OCI-LY1 (cell line): ENCODE measurements around the gene RAET1E.

Experiments
- CTCF ChIP-seq: fragments of 200-600 bp; sonication (generic), shearing (Covaris generic); IDR thresholded peaks from 2 replicates; pipeline ENCODE4 v1.5.1; 2017; ENCODE audit warnings: mild to moderate bottlenecking, antibody characterized with exemption, low read length, moderate library complexity, mixed read lengths
- EZH2 ChIP-seq: fragments of 200-600 bp; sonication (generic), shearing (Covaris generic); IDR thresholded peaks from 2 replicates; pipeline ENCODE4 v1.8.0; 2017; ENCODE audit warnings: borderline replicate concordance, mixed run types, mild to moderate bottlenecking, antibody characterized with exemption, low read length, moderate library complexity, mixed read lengths

- no peak for TF ChIP-seq CTCF
- no peak for TF ChIP-seq EZH2
Observed at GRCh38 chr6:149910721-149911151, 12.8 kb upstream of the RAET1E start.
